ENCODE results near the gene RCSD1.

Gene RCSD1

GRCh38 chr1:167617153-167618147 is 12.6 kb upstream of the RCSD1 start:
- peaks cover 0 to 26% (median 10%) of the 10 kb centered on the region in 5 donors for H3K4me1 ChIP-seq (ENCODE audit: control insufficient read depth in 5 of 5, insufficient read depth in 5 of 5, low read length in 5 of 5)
- peak overlapping the region in 2 of 5 donors; percentile 8 to 12 for H3K4me3 ChIP-seq (ENCODE audit: low read depth in 1 of 5, low read length in 5 of 5)
- H3K27ac ChIP-seq (ENCODE audit: low read depth, low read length): no peak overlapping the region

GRCh38 chr1:167618366-167618765 is 11.7 kb upstream of the RCSD1 start:
- H3K4me1 ChIP-seq (ENCODE audit: control insufficient read depth in 5 of 5, insufficient read depth in 5 of 5, low read length in 5 of 5): peaks cover 0 to 26% (median 10%) of the 10 kb centered on the region in 5 donors
- H3K9ac ChIP-seq (ENCODE audit: low read length in 5 of 5): no peak overlapping the region
- no peak overlapping the region for H3K27ac ChIP-seq (ENCODE audit: low read depth, low read length)
- no peaks in the 10 kb centered on the region for H3K27me3 ChIP-seq (ENCODE audit: control insufficient read depth in 5 of 5, insufficient read depth in 4 of 5, low read length in 5 of 5)
- H3K36me3 ChIP-seq (ENCODE audit: control insufficient read depth in 5 of 5, insufficient read depth in 5 of 5, low read length in 5 of 5): no peaks in the 10 kb centered on the region
- H3K9me3 ChIP-seq (ENCODE audit: control insufficient read depth in 5 of 5, low read length in 5 of 5): peaks cover 0 to 3% (median 0%) of the 10 kb centered on the region in 5 donors
- H3K4me3 ChIP-seq (ENCODE audit: low read depth in 1 of 5, low read length in 5 of 5): no peak overlapping the region

More at GRCh38 chr1:167617153-167618147, 12.6 kb upstream of the RCSD1 start:
- Histone ChIP-seq H3K27me3 (ENCODE audit: control insufficient read depth in 5 of 5, insufficient read depth in 4 of 5, low read length in 5 of 5) (no peaks in the 10 kb centered on the region), H3K9ac (ENCODE audit: low read length in 5 of 5) (no peak overlapping the region), H3K36me3 (ENCODE audit: control insufficient read depth in 5 of 5, insufficient read depth in 5 of 5, low read length in 5 of 5) (no peaks in the 10 kb centered on the region), H3K9me3 (ENCODE audit: control insufficient read depth in 5 of 5, low read length in 5 of 5) (peaks cover 0 to 3% (median 0%) of the 10 kb centered on the region in 5 donors)

- Histone ChIP-seq H3K27me3 (ENCODE audit: control insufficient read depth in 5 of 5, insufficient read depth in 4 of 5, low read length in 5 of 5) (no peaks in the 10 kb centered on the region), H3K27ac (ENCODE audit: low read depth, low read length) (no peak overlapping the region), H3K4me1 (ENCODE audit: control insufficient read depth in 5 of 5, insufficient read depth in 5 of 5, low read length in 5 of 5) (peaks cover 0 to 26% (median 10%) of the 10 kb centered on the region in 5 donors), H3K36me3 (ENCODE audit: control insufficient read depth in 5 of 5, insufficient read depth in 5 of 5, low read length in 5 of 5) (no peaks in the 10 kb centered on the region), H3K9ac (ENCODE audit: low read length in 5 of 5) (no peak overlapping the region), H3K9me3 (ENCODE audit: control insufficient read depth in 5 of 5, low read length in 5 of 5) (peaks cover 0 to 3% (median 0%) of the 10 kb centered on the region in 5 donors), H3K4me3 (ENCODE audit: low read depth in 1 of 5, low read length in 5 of 5) (no peak overlapping the region)
Observed at GRCh38 chr1:167618789-167619188, 11.2 kb upstream of the RCSD1 start.

GRCh38 chr1:167620002-167620401 is 10.0 kb upstream of the RCSD1 start:
- H3K4me1 ChIP-seq (ENCODE audit: control insufficient read depth in 5 of 5, insufficient read depth in 5 of 5, low read length in 5 of 5): peaks cover 0 to 26% (median 10%) of the 10 kb centered on the region in 5 donors

GRCh38 chr1:167621780-167622313 is 8.2 kb upstream of the RCSD1 start:
- Histone ChIP-seq H3K36me3 (ENCODE audit: control insufficient read depth in 5 of 5, insufficient read depth in 5 of 5, low read length in 5 of 5) (no peaks in the 10 kb centered on the region), H3K27me3 (ENCODE audit: control insufficient read depth in 5 of 5, insufficient read depth in 4 of 5, low read length in 5 of 5) (no peaks in the 10 kb centered on the region), H3K9ac (ENCODE audit: low read length in 5 of 5) (no peak overlapping the region), H3K9me3 (ENCODE audit: control insufficient read depth in 5 of 5, low read length in 5 of 5) (peaks cover 0 to 8% (median 2%) of the 10 kb centered on the region in 5 donors), H3K4me1 (ENCODE audit: control insufficient read depth in 5 of 5, insufficient read depth in 5 of 5, low read length in 5 of 5) (peaks cover 0 to 21% (median 10%) of the 10 kb centered on the region in 5 donors), H3K27ac (ENCODE audit: low read depth, low read length) (no peak overlapping the region), H3K4me3 (ENCODE audit: low read depth in 1 of 5, low read length in 5 of 5) (no peak overlapping the region)

More at GRCh38 chr1:167620002-167620401, 10.0 kb upstream of the RCSD1 start:
- Histone ChIP-seq H3K9ac (ENCODE audit: low read length in 5 of 5) (no peak overlapping the region), H3K4me3 (ENCODE audit: low read depth in 1 of 5, low read length in 5 of 5) (no peak overlapping the region), H3K27ac (ENCODE audit: low read depth, low read length) (no peak overlapping the region), H3K27me3 (ENCODE audit: control insufficient read depth in 5 of 5, insufficient read depth in 4 of 5, low read length in 5 of 5) (no peaks in the 10 kb centered on the region), H3K9me3 (ENCODE audit: control insufficient read depth in 5 of 5, low read length in 5 of 5) (peaks cover 0 to 5% (median under 1%) of the 10 kb centered on the region in 5 donors), H3K36me3 (ENCODE audit: control insufficient read depth in 5 of 5, insufficient read depth in 5 of 5, low read length in 5 of 5) (no peaks in the 10 kb centered on the region)

GRCh38 chr1:167623951-167624350 is 6.1 kb upstream of the RCSD1 start:
- Histone ChIP-seq H3K27ac (ENCODE audit: low read depth, low read length) (no peak overlapping the region), H3K4me1 (ENCODE audit: control insufficient read depth in 5 of 5, insufficient read depth in 5 of 5, low read length in 5 of 5) (peaks cover 1 to 21% (median 11%) of the 10 kb centered on the region in 5 donors), H3K4me3 (ENCODE audit: low read depth in 1 of 5, low read length in 5 of 5) (no peak overlapping the region), H3K27me3 (ENCODE audit: control insufficient read depth in 5 of 5, insufficient read depth in 4 of 5, low read length in 5 of 5) (no peaks in the 10 kb centered on the region), H3K9me3 (ENCODE audit: control insufficient read depth in 5 of 5, low read length in 5 of 5) (peaks cover 0 to 8% (median 2%) of the 10 kb centered on the region in 5 donors), H3K36me3 (ENCODE audit: control insufficient read depth in 5 of 5, insufficient read depth in 5 of 5, low read length in 5 of 5) (no peaks in the 10 kb centered on the region), H3K9ac (ENCODE audit: low read length in 5 of 5) (no peak overlapping the region)

- no peaks in the 10 kb centered on the region for H3K27me3 ChIP-seq (ENCODE audit: control insufficient read depth in 5 of 5, insufficient read depth in 4 of 5, low read length in 5 of 5)
- H3K36me3 ChIP-seq (ENCODE audit: control insufficient read depth in 5 of 5, insufficient read depth in 5 of 5, low read length in 5 of 5): no peaks in the 10 kb centered on the region
Observed at GRCh38 chr1:167625040-167625823, 4.8 kb upstream of the RCSD1 start.

GRCh38 chr1:167627615-167627864 is 2.5 kb upstream of the RCSD1 start:
- peak overlapping the region in 1 of 5 donors; percentile 26 for H3K4me3 ChIP-seq (ENCODE audit: low read depth in 1 of 5, low read length in 5 of 5)
- H3K9me3 ChIP-seq (ENCODE audit: control insufficient read depth in 5 of 5, low read length in 5 of 5): peaks cover 0 to 8% (median 2%) of the 10 kb centered on the region in 5 donors
- no peaks in the 10 kb centered on the region for H3K27me3 ChIP-seq (ENCODE audit: control insufficient read depth in 5 of 5, insufficient read depth in 4 of 5, low read length in 5 of 5)
- H3K4me1 ChIP-seq (ENCODE audit: control insufficient read depth in 5 of 5, insufficient read depth in 5 of 5, low read length in 5 of 5): peaks cover 1 to 49% (median 26%) of the 10 kb centered on the region in 5 donors
- no peak overlapping the region for H3K27ac ChIP-seq (ENCODE audit: low read depth, low read length)
- no peaks in the 10 kb centered on the region for H3K36me3 ChIP-seq (ENCODE audit: control insufficient read depth in 5 of 5, insufficient read depth in 5 of 5, low read length in 5 of 5)
- no peak overlapping the region for H3K9ac ChIP-seq (ENCODE audit: low read length in 5 of 5)

More at GRCh38 chr1:167625040-167625823, 4.8 kb upstream of the RCSD1 start:
- peaks cover 0 to 8% (median 2%) of the 10 kb centered on the region in 5 donors for H3K9me3 ChIP-seq (ENCODE audit: control insufficient read depth in 5 of 5, low read length in 5 of 5)
- no peak overlapping the region for H3K9ac ChIP-seq (ENCODE audit: low read length in 5 of 5)
- H3K4me1 ChIP-seq (ENCODE audit: control insufficient read depth in 5 of 5, insufficient read depth in 5 of 5, low read length in 5 of 5): peaks cover 1 to 29% (median 21%) of the 10 kb centered on the region in 5 donors
- no peak overlapping the region for H3K4me3 ChIP-seq (ENCODE audit: low read depth in 1 of 5, low read length in 5 of 5)
- no peak overlapping the region for H3K27ac ChIP-seq (ENCODE audit: low read depth, low read length)

- Histone ChIP-seq H3K4me3 (ENCODE audit: low read depth in 1 of 5, low read length in 5 of 5) (peak overlapping the region in 1 of 5 donors; percentile 26), H3K27ac (ENCODE audit: low read depth, low read length) (no peak overlapping the region), H3K4me1 (ENCODE audit: control insufficient read depth in 5 of 5, insufficient read depth in 5 of 5, low read length in 5 of 5) (peaks cover 1 to 49% (median 26%) of the 10 kb centered on the region in 5 donors), H3K27me3 (ENCODE audit: control insufficient read depth in 5 of 5, insufficient read depth in 4 of 5, low read length in 5 of 5) (no peaks in the 10 kb centered on the region), H3K9me3 (ENCODE audit: control insufficient read depth in 5 of 5, low read length in 5 of 5) (peaks cover 0 to 8% (median 2%) of the 10 kb centered on the region in 5 donors), H3K9ac (ENCODE audit: low read length in 5 of 5) (no peak overlapping the region), H3K36me3 (ENCODE audit: control insufficient read depth in 5 of 5, insufficient read depth in 5 of 5, low read length in 5 of 5) (no peaks in the 10 kb centered on the region)
Observed at GRCh38 chr1:167627865-167628641, 2.0 kb upstream of the RCSD1 start.

Measured in subcutaneous abdominal adipose tissue (tissue), 5 donors.